Chondrocyte (in vitro differentiated cells): ENCODE results near the gene PCYT2. TPM values are rescaled to one million over a fixed set of nuclear protein-coding genes. Genes with fewer than 3 reads are reported as not detected.

Experiments used
- DNase-seq: peaks from one replicate; pipeline ENCODE4 v3.0.0; 2021; ENCODE audit warnings: mixed read lengths, low spot score
- H3K27ac Mint-ChIP-seq: one replicate; pipeline ENCODE4 v1.8.0; 2021; ENCODE audit warnings: mild to moderate bottlenecking, moderate library complexity, mixed read lengths; ENCODE audit not compliant: unreplicated experiment
- H3K27me3 Mint-ChIP-seq: 2 replicates; pipeline ENCODE4 v1.8.0; 2021; ENCODE audit warnings: low read depth, mixed read lengths
- H3K36me3 Mint-ChIP-seq: 2 replicates; pipeline ENCODE4 v1.8.0; 2021; ENCODE audit warnings: low read depth, mixed read lengths
- H3K4me1 Mint-ChIP-seq: 2 replicates; pipeline ENCODE4 v1.8.0; 2021; ENCODE audit warnings: low read depth, mild to moderate bottlenecking, mixed read lengths
- H3K4me3 Mint-ChIP-seq: one replicate; pipeline ENCODE4 v1.8.0; 2021; ENCODE audit warnings: mild to moderate bottlenecking, moderate library complexity, mixed read lengths; ENCODE audit not compliant: unreplicated experiment
- H3K9me3 Mint-ChIP-seq: 2 replicates; pipeline ENCODE4 v1.8.0; 2021; ENCODE audit warnings: low read depth, mixed read lengths
- total RNA-seq: library from RNA; stranded (reverse); gene quantifications from 3 replicates; pipeline ENCODE4 v1.2.1, GENCODE V29; 2021
- TF ChIP-seq, protein P1 (sequence below): fragments of 200-600 bp; sonication (generic); IDR thresholded peaks from 2 replicates; pipeline ENCODE4 v1.5.0; 2021; ENCODE audit warnings: antibody characterized with exemption, mild to moderate bottlenecking, moderate library complexity

The PCYT2 gene
- total RNA-seq, 1 donor from 2014 or later, result 28.8 TPM

DNA sequence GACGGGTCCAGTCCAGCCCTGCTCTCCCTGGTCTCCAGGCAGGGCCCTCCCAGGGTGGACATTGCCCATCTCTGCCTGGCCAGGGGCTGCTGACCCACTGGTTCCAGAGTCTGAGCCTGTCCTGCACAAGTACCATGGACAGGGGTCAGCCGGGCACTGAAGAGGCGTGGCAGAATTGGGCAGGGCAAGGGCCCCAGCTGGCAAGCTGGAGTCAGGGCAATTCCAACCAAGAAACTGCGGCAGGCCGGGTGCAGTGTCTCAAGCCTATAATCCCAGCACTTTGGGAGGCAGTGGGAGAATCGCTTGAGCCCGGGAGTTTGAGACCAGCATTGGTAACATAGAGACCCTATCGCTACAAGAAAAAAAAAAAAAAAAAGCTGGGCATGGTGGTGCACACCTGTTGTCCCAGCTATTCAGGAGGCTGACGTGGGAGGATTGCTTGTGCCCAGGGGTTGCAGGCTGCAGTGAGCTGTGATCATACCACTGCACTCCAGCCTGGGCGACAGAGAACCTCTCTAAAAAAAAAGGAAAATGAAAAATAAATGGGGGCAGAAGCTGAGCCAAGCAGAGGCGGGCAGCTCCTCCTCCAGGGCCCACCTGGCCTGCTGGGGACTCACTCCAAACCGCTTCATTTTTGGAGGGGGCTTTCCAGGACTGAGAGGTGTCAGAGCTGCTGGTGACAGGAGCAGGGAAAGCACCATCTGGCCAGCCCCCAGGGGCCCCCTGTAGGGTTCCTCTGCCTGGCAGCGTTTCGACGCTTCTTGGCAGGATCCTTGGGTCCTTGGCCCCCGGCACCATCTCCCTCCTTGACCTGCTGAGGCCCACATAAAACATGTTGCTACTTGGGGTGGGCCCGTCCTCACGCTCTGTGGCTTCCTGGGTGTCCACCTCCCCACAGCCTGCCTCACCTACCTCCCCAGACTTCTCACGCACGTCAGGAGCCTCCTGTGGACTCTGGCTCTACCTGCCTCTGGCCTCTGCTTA, 19.2 kb upstream of the PCYT2 start:
- Mint-ChIP-seq H3K4me1 (peaks cover 26% of the 10 kb centered on the region), H3K27ac (peak overlapping the region; percentile 20), H3K9me3 (no peaks in the 10 kb centered on the region), H3K4me3 (no peak overlapping the region), H3K36me3 (peaks cover 8% of the 10 kb centered on the region), H3K27me3 (no peaks in the 10 kb centered on the region)
- TF ChIP-seq, protein P1, sequence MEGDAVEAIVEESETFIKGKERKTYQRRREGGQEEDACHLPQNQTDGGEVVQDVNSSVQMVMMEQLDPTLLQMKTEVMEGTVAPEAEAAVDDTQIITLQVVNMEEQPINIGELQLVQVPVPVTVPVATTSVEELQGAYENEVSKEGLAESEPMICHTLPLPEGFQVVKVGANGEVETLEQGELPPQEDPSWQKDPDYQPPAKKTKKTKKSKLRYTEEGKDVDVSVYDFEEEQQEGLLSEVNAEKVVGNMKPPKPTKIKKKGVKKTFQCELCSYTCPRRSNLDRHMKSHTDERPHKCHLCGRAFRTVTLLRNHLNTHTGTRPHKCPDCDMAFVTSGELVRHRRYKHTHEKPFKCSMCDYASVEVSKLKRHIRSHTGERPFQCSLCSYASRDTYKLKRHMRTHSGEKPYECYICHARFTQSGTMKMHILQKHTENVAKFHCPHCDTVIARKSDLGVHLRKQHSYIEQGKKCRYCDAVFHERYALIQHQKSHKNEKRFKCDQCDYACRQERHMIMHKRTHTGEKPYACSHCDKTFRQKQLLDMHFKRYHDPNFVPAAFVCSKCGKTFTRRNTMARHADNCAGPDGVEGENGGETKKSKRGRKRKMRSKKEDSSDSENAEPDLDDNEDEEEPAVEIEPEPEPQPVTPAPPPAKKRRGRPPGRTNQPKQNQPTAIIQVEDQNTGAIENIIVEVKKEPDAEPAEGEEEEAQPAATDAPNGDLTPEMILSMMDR, result no peak
- no peak for DNase-seq

DNA sequence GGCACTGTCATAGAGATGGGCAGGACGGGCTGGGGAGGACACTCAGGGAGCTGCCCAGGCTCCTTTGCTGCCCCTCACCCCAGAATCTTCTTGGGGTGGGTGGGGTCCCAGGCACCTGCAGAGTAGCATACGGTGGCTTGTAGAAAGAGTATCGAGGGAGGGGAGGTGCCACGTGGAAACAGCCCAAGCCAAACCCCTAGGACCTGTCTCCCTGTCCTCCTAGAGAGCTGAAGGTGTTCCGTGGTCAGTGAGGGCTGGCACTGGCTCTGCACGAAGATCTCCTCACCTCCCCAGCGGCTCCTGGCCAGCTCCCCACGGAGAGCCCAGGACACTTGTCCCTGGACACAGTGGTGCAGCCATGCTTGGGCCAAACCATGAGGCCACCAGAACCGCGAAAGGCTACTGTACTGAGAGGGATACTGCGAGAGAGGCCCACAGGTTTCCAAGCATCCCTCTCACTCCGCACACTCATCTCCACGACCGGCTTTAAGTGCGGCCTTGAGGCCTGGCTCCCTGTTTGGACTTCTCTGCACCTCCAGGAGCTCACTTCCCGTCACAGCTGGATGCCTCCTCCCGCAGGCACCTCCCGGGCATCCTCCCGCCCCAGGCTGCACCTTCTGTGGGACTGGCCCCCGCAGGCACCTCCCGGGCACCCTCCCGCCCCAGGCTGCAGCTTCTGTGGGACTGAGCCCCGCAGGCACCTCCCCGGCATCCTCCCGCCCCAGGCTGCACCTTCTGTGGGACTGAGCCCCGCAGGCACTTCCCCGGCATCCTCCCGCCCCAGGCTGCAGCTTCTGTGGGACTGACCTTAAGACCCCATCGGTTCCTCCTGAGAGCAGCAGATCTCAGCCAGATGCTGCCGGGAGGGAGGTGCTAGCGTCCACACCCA, 18.3 kb upstream of the PCYT2 start:
- H3K4me3 Mint-ChIP-seq, result peak overlapping the region; percentile 53
- H3K9me3 Mint-ChIP-seq, result no peaks in the 10 kb centered on the region
- no peaks in the 10 kb centered on the region for H3K27me3 Mint-ChIP-seq
- DNase-seq, result no peak
- TF ChIP-seq, protein P1, result no peak
- H3K27ac Mint-ChIP-seq, result peak overlapping the region; percentile 22
- peaks cover 25% of the 10 kb centered on the region for H3K4me1 Mint-ChIP-seq
- H3K36me3 Mint-ChIP-seq, result peaks cover 8% of the 10 kb centered on the region

DNA sequence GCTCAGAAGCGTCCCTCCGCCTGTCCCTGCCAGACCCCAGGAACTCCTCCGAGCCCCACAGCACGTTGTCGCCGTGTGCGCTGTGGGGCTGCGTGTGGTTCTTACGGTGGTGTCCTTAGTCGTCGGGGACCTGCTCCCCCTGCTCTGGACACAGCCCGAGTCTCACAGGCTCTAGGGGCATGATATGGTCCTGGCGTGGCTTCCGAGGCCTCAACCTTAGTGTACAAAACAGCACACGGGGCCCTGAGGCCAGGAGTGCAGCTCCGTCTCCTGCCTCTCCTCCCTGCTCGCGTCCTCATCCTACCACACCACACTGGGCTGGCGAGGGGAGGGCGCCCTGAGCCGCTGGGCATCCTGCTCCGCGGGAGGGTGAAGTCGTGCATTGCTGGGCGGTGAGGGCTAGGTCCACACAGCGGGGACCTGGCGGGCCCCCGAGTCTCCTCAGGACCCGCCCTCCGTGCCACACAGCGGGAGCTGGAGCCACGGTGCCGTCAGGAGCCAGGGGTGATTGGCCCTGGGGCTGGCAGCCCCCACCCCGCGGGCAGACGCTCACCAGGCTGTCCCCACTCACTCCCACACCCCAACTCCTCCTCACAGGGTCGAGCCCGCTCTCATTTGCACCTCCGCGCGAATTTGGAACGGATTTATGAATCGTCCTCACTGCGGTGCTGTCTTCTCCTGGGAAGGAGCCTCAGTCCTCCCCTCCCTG, 17.5 kb upstream of the PCYT2 start:
- H3K27ac Mint-ChIP-seq, result peak overlapping the region; percentile 79

DNA sequence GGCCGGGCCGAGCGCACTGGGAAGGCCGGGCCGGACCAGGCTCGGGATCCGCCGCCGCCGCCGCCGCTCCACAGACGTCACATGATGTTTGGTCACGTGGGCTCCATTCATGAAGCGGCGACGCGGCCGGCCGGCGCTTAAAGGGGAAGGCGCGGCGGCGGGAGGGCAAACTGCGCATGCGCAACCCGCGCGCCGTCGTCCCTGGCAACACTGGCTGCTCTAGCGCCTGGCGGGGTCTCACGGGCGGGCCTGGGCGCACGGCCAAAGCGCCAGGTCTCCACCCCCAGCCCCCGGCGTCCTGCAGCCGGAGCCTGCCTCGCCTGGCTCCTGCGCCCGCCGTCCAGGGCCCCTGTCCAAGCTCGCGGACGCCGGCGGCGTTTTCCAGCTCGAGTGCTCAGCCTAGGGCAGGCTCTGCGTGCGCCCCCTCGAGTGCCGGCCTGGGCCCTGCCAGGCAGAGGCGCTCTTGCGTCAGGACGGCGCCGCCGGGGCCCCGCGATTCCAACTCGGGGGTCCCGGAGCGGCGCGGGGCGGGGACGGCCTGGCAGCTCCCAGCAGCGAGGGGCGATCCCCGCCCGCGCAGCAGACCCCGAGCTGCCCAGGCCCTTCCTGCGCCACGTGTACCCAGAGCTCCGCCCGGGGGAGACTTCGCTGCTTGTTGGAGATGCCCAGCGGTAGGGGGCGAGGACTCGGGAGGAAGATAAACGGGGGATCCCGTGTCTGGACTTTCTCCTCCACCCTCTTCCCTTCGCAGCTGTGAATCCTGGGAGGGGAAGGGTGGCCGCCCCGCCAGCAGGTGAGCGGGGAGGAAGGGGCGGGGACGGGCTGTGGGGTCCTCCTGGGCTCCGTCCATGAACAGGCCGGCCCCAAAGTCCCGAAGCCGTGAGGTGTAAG, 16.7 kb upstream of the PCYT2 start, which contains the start of gene MAFG:
MAFG (minus strand) TSS at position 83 of the 891 bp plus-strand sequence. CDS start 4,550 bp downstream, outside the sequence.
- DNase-seq, result no peak
- TF ChIP-seq, protein P1, result peak; percentile 80
- Mint-ChIP-seq H3K4me1 (peaks cover 39% of the 10 kb centered on the region), H3K27me3 (no peaks in the 10 kb centered on the region), H3K9me3 (no peaks in the 10 kb centered on the region), H3K27ac (peak within 1 kb of the TSS; percentile 99), H3K4me3 (peak within 1 kb of the TSS; percentile 83), H3K36me3 (no peaks in the 10 kb centered on the region)

More for the DNA sequence above, 17.5 kb upstream of the PCYT2 start:
- Mint-ChIP-seq H3K27me3 (no peaks in the 10 kb centered on the region), H3K4me3 (peak overlapping the region; percentile 68), H3K36me3 (peaks cover 3% of the 10 kb centered on the region), H3K9me3 (no peaks in the 10 kb centered on the region), H3K4me1 (peaks cover 33% of the 10 kb centered on the region)
- TF ChIP-seq, protein P1, result no peak
- no peak for DNase-seq
